HG03457 (cell line): ENCODE data around the gene ZNF77.
A peak's percentile ranks its signal among the peaks of the same experiment; 100 is the strongest.
"Not testable (repeated sequence)": the region's sequence is repeated elsewhere in the genome, so short reads cannot be mapped to it uniquely, and the experiment has no call there.

ENCODE experiments used
- ATAC-seq: cut with Tn5 transposase; IDR thresholded peaks from one replicate; pipeline ENCODE4 v1.9.1; 2021; ENCODE audit warnings: moderate number of reproducible peaks; ENCODE audit not compliant: unreplicated experiment

ZNF77 gene

DNA sequence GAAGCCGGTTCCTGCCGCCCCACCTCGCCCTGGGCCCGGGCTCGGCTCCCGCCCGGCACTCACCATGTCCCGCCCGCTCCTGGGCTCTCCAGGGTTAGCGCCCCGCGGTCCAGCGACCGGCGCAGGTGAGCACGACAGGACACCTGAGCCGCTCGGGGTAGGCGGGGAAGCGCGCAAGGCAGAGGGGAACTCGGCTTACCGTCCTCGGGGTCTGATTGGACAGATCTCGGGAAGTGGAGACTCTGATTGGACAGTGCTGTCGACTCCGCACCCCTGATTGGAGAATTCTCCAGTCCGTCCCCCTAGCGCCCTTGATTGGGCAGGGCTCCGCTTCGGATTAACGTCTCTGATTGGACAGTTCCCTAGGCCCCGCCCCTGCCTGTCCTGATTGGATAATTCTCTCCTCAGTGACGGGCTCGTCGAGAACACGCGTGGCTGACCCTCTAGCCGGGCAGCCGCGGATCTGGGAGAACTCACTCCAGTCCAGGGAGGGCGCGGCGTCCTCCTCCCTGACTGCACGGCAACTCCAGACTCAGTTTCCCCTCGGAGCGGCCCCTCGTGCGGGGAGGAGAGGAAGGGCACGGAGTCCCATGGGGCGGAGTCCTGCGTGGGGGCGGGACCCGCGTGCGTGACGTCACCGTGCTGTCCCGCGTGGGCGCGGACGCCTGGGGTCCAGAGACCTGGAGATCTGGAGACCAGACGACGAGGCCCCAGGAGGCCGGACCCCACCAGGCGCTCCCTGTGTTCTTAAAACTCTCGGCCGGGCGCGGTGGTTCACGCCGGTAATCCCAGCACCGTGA lies at the start of gene ZNF77:
ZNF77 (minus strand) TSS at position 197 of the 800 bp plus-strand sequence; CDS start at position 66, 131 bp downstream.
- ATAC-seq: peak; percentile 80

DNA sequence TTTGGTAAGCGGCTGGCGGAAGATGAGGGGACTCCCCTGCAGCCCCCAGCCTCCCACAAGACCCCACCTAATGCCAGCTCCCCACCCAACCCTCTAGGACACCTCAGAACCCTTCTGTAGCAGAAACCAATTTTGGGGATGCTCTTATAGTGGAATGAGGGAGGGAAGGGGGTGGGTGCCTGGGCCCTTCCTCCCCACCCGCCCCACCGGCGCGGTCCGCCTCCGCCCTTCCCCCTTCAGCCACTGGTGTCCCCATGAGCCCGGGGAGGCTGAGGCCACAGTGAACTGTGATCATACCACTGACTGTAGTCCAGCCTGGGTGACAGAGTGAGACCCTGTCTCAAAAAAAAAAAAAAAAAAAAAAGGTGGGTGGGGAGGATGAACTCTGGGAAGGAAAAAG lies 48.8 kb upstream of the ZNF77 start:
- no peak for ATAC-seq

DNA sequence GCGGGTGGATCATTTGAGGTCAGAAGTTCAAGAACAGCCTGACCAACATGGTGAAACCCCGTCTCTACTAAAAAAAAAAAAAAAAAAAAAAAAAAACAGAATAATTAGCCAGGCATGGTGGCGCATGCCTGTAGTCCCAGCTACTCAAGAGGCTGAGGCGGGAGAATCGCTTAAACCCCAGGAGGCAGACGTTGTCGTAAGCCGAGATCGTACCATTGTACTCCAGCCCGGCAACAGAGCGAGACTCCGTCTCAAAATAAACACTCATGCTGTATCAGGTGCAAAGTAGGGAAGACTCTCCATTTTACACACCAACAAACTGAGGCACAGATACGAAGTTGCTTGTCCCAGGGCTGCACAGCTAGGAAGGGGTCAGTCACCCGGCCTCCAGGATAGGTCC lies 48.2 kb upstream of the ZNF77 start:
- no peak for ATAC-seq

DNA sequence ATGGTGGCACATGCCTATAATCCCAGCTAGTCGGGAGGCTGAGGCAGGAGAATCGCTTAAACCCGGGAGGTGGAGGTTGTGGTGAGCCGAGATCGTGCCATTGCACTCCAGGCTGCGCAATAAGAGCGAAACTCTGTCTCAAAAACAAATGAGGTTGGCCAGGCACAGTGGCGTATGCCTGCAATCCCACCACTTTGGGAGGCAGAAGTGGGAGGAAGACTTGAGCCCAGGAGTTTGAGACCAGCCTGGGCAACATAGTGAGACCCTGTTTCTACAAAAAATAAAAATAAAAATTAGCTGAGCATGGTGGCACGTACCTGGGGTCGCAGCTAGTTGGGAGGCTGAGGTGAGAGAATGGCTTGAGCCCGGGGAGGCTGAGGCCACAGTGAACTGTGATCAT lies 47.6 kb upstream of the ZNF77 start:
- not testable (repeated sequence) for ATAC-seq

DNA sequence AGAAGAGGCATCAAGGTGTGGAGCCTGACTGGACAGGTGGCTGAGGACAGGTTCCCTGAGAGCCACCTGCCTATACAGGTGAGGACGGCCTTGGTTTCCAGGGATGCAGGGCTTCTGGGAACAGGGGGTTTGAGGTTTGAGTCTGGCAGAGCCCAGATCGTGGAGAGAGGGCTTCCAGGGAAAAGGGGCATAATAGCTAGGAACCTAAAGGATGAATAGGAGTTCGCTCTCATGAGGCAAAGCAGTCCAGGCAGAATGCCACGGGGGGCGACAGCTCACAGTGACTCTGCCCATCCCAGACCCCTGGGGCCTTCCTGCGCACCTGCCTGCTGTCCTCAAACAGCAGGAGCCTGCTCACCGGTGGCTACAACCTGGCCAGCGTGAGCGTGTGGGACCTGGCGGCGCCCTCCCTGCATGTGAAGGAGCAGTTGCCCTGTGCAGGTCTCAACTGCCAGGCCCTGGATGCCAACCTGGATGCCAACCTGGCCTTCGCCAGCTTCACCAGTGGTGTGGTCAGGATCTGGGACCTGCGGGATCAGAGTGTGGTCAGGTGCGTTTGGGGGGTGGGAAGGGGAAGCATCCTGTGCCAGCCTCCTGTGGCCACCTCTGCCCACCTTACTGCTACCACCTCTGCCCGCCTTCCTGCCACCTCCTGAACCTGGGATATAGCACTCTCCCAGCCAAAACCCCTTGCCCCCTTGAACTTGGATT lies 44.6 kb upstream of the ZNF77 start:
- no peak for ATAC-seq

DNA sequence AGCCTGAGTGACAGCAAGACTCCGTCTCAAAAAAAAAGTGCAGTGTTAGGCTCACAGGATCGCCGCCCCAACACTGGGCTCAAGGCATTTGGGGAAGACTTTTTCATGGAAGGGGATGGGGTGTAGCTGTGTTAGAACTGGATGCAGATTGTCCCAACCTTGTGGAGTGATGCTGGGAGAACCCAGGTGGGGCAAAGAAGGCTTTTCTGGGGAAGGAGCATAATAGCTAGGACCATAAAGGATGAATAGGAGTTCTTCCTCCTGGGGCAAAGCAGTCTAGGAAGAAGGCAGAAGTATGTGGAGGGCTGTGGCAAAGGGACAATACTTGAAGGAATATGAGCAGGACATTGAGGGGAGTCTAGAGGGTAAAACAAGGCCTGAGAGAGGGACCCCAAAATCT lies 43.8 kb upstream of the ZNF77 start:
- no peak for ATAC-seq

DNA sequence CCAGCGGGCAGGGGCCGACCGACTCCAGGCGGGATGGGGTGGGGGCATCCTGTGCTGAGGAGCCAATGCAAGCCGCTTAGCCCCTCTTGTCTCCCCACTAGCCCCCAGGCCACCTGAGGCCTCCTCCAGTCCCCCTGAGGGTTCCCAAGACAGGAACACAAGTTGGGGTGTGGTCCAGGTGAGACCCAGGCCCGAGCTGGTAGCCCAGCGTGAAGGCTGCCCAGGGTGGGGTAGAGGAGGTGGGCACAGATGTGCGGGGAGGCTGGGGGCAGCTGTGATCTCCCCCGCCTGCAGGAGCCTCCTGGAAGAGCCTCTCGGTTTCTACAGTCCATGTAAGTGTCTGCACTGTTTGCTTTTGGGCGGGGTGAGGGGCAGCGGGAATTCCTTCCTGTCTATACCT lies 43.0 kb upstream of the ZNF77 start:
- no peak for ATAC-seq

DNA sequence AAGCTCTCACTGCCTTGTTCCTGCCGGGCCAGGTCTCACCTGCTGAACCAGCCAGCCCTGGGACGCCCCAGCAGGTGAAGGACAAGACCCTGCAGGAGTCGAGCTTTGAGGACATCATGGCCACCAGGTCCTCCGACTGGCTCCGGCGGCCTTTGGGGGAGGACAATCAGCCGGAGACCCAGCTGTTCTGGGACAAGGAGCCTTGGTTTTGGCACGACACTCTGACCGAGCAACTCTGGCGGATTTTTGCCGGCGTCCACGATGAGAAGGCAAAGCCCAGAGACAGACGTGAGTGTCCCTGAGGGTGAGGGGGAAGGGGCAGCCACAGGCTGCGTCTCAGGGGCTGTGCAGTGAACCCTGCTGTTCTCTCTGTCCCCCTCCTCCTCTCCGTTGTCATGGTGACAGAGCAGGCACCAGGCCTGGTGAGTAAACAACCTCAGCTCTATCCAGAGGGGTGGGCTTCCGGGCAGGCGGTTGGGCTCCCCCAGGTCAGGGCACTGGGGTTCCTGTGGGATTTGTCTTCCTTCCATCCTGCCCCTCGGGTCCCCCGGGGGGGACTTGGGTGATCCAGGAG lies 42.3 kb upstream of the ZNF77 start:
- no peak for ATAC-seq

DNA sequence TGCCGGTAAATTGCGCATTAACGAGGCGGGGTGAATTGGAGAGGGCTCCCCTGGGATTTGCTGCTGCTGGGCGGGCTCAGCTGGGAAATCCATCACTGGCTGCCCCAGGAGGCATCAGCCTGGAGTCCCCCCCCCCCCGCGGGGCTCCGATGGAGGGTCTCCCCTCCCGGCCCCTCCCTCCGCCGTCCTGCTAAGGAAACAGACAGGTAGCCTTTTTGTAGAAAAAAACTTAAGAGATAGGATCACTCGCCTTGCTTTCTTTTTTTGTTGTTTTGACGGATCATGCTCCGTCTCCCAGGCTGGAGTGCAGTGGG lies 39.4 kb upstream of the ZNF77 start:
- no peak for ATAC-seq

DNA sequence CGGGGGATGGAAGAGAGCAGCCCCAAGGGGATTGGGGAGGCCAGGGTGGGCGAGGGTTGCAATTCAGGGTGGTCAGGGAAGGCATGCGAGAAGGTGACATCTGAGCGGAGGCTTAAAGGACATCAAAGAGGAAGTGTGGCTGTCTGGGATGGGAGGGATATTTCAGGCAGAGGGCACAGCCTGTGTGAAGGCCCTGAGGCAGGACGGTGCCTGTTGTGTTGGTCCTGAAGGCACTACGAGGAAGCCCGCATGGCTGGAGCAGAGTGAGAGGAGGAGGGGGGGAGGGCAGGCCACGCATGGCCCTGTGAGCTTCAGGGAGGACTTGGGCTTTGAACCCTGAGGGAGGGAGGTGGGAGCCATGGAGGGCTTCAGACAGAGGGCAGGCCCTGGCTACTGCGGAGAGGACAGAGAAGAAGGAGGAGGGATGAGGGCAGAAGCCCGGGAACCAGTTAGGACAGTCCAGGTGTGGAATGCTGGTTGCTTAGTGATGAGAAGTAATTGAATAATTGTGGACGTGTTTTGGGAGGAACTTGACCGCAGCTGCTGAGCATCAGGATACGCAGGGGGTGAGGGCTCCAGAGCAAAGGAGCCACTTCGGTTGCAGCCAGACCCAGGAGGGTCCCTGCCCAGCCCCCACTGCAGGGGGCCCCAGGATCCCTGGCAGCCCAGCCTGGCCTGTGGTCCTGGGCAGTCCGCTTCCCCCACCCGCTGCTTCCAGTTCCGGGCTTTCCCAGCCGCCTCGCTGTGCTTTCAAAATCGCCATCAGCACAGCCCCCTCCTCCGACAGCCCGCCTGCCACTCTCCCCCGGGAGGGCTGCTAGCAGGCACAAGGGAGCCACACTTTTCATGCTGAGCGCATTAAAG lies 38.8 kb upstream of the ZNF77 start:
- no peak for ATAC-seq

DNA sequence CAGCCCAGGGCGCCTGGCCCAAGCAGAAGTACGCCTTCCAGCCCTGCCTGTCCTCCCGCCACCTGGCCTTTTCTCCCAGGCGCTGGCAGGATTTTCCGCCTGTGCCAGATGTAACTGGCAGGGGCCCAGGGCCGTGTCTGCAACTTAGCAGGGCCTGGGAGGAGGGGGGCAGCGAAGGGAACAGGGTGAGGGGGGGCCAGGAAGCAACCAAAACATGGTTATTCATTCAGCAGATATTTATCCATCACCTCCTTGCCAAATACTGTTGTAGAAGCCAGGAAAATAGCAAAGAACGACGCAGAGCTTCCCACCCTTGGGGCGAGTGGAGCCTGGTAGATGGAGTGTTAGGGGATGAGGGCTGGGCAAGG lies 38.2 kb upstream of the ZNF77 start:
- no peak for ATAC-seq

DNA sequence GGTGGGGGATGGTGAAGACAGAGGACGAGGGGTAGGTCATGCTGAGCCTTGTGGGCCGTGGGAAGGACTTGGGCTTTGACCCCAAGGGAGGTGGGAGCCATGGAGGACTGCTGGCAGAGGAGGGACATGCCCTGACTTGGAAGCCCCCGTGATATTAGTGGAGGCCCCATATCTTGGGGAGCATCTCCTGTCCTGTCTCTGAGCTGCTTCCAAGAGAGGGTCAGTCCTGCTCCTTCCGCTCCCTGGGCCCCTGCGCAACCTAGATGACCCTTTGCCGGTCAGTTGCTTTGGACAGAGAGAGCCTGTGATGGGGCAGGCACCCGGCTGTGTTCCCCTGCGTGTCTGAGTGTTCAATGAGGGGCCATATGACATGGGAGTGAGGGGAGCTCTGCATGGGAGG lies 37.8 kb upstream of the ZNF77 start:
- no peak for ATAC-seq

DNA sequence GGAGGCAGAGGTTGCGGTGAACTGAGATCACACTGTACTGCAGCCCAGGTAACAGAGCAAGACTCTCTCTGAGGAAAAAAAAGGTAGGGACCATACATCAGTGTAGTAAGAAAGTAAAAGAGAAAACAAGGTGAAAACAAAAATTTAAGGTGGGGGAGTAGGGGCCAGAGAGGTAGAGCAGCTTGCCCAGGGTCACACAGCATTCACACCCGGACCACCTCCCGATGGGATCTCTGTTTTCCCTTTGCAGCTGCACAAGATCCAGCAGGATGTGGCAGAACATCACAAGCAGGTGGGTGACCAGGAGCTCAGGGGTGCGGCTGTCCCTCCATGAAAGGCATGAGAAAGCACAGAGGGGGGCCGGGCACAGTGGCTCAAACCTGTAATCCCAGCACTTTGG lies 37.1 kb upstream of the ZNF77 start:
- no peak for ATAC-seq

DNA sequence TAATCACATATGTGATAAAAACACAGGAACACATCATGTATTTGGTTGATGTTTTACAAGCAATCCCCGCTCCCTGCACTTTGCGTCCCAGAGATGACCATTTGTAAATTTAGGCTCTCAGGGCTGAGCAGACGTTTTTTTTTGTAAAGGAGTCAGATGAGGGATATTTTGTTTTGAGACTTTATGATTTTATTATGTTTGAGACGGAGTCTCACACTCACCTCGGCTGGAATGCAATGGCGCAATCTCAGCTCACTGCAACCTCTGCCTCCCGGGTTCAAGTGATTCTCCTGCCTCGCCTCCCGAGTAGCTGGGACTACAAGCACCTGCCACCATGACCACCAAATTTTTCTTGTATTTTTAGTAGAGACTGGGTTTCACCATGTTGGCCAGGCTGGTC lies 34.0 kb upstream of the ZNF77 start:
- ATAC-seq: no peak

DNA sequence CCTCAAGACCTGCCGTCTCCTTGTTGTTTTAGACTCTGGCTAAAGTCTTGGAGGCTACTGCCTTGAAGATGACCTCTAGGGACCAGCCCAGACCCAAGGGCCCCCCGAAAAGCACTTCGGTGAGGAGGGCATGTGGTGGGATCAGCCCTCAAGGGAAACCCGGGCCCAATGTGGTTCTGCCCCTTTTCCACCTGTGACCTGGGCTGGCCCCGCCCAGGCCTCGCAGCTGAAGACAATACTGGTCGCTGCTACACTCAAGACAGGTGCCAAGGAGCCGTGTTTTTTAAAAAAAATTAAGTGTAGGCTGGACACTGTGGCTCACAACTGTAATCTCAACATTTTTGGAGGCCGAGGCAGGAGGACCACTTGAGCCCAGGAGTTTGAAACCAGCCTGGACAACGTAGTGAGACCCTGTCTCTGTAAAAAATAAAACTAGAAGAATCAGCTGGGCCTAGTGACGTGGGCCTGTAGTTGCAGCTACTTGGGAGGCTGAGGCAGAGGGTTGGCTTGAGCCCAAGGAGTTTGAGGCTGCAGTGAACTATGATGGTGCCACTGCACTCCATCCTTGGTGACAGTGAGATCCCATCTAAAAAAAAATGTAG lies 33.5 kb upstream of the ZNF77 start:
- ATAC-seq: no peak

DNA sequence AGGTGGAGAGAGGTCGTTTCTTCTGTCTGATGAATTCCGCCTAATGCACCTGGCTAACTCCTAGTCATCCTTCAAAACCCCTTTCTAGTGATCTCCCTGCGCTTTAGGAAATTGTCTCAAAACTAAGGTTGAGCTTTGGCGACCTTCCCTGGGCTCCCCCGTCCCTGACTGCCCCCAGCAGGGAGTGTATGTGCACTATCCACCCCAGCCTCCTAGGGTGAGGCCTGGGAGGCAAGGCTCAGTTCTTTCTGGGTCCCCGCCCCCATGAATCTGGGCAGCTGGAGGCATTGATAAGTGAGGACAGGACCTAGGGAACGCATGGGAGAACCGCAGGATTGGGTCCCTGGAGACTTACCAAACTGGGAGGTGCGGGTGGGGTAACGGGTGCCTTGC lies 33.0 kb upstream of the ZNF77 start:
- no peak for ATAC-seq

DNA sequence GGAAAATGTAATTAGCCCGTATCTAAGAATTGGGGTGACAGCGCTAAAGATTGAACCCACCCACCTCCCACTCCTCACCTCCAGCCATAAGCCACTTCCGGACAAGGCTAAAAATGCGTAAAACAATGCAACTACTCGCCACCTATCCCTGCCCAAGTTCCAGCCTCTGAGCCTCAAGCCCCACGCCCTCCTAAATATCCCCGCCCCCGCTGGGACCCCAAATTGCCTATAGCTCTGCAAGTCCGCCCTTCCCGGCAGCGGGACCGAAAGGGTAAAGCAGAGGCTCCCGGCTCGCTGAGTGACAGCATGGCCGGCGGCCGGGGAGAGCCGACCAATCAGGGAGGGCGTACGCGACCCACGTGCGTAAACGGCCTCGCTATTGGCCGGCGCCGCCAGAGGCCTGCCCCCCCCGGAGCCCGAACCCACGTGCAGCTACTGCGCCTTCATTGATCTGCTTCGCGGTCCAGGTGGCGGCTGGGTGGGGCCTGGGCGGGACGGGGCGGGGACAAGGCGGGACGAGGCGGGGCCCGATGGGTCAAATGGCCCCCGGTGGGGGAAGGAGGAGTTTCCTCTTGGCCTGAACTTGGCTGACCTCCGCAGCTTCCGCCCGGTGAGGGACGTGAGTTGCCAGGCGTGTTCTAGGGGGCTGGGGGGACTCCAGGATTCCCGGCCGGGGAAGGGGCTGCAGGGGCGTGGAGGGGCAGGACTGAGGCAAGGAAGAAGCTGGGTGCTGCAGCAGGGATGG lies 32.4 kb upstream of the ZNF77 start, which contains the start of gene TLE6:
TLE6 (plus strand) TSS at position 564 of the 745 bp plus-strand sequence. CDS start 670 bp downstream, outside the sequence.
- peak; percentile 82 for ATAC-seq

DNA sequence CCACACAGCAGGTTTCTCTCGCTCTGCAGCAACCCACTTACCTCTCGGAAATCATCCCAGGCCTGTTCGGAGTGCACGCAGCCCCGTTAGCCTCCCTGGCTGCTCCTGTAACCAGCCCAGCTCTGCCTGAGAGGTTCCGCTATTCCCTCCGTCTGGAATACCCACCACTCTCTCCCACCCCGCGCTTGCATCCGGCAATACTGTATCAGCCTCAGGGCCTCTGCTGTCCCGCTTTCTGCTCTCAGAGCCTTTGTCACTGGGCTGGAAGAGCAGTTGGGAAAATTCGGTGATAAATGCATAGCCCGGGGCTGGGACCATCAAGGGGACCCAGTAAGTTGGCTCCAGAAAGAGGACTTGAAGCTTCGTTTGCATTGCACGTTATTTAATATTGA lies 31.8 kb upstream of the ZNF77 start:
- no peak for ATAC-seq

DNA sequence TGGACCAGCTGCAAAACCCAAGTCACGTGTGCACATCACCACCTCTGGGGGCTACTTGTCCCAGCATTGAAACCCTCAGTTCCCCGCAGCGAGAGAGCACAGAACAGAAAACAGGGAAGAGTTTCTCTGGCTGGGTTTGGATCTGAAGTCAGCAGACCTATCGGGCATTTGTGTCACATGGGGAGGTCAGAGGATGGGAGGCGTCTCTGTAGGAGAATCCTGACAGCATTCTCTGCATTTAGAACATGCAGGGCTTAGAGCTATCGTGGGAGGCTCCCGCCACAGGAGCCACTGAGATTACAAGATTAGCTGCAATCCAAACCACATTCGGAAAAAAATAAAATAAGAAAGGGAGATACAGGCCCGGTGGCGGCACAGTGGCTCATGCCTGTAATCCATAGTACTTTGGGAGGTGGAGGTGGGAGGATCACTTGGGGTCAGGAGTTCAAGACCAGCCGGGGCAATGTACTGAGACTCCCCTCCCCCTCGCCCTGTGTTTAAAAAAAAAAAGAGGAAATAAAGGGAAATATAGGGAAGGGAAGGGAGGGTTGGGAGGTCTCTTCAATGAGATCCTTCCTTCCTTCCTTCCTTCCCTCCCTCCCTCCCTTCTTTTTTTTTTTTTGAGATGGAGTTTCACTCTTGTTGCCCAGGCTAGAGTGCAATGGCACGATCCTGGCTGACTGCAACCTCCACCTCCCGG lies 29.7 kb upstream of the ZNF77 start:
- no peak for ATAC-seq

DNA sequence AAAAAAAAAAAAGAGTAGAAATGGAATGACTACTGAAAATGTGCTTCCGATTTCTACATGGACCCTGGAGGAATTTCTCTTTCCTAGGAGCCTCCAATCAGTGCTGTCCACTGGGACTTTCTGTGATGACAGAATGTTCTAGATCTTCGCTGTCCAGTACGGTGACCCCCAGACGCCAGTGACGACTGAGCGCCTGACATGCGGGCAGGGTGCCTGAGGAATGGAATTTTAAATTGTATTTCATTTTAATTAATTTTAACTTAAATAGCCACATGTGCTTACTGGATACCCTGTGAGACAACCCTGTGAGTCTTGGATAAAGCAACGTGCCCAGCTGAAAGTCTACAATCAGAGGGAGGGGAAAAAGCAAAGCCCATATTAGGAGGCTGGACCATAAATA lies 28.5 kb upstream of the ZNF77 start:
- no peak for ATAC-seq
